ENCODE data around the gene WDR91.

Gene WDR91

GRCh38 chr7:135251496-135252391 lies 40.4 kb upstream of the WDR91 start:
- H3K4me3 ChIP-seq (replicated peaks in 1 of 2; ENCODE audit: low read depth in 2 of 2, low read length in 2 of 2): no peak overlapping the region
- TF ChIP-seq CTCF (IDR thresholded peaks at IDR 0.05; ENCODE audit: low read depth, low read length): no peak
- no peak for DNase-seq (ENCODE audit: low read depth in 2 of 2)

- DNase-seq (ENCODE audit: low read depth in 2 of 2): peak in 1 of 2 donors; percentile 28
- TF ChIP-seq CTCF (IDR thresholded peaks at IDR 0.05; ENCODE audit: low read depth, low read length): no peak
Observed at GRCh38 chr7:135248546-135248945, 37.2 kb upstream of the WDR91 start.

GRCh38 chr7:135247746-135248471 lies 36.6 kb upstream of the WDR91 start:
- no peak overlapping the region for H3K4me3 ChIP-seq (replicated peaks in 1 of 2; ENCODE audit: low read depth in 2 of 2, low read length in 2 of 2)
- no peak for TF ChIP-seq CTCF (IDR thresholded peaks at IDR 0.05; ENCODE audit: low read depth, low read length)
- no peak for DNase-seq (ENCODE audit: low read depth in 2 of 2)

More at GRCh38 chr7:135248546-135248945, 37.2 kb upstream of the WDR91 start:
- no peak overlapping the region for H3K4me3 ChIP-seq (replicated peaks in 1 of 2; ENCODE audit: low read depth in 2 of 2, low read length in 2 of 2)

- DNase-seq (ENCODE audit: low read depth in 2 of 2): no peak
- TF ChIP-seq CTCF (IDR thresholded peaks at IDR 0.05; ENCODE audit: low read depth, low read length): no peak
- no peak overlapping the region for H3K4me3 ChIP-seq (replicated peaks in 1 of 2; ENCODE audit: low read depth in 2 of 2, low read length in 2 of 2)
Observed at GRCh38 chr7:135246191-135246825, 35.0 kb upstream of the WDR91 start.

- TF ChIP-seq CTCF (IDR thresholded peaks at IDR 0.05; ENCODE audit: low read depth, low read length): no peak
- no peak for DNase-seq (ENCODE audit: low read depth in 2 of 2)
- no peak overlapping the region for H3K4me3 ChIP-seq (replicated peaks in 1 of 2; ENCODE audit: low read depth in 2 of 2, low read length in 2 of 2)
Observed at GRCh38 chr7:135245226-135246190, 34.2 kb upstream of the WDR91 start.
